ENCODE measurements around the gene NCOR1. TPM values are rescaled to one million over a fixed set of nuclear protein-coding genes. Genes with fewer than 3 reads are reported as not detected.

The NCOR1 gene
- polyA plus RNA-seq, 1 of the 3 experiments (the other 2 are of a cell fraction), result 42.1 TPM

- TF ChIP-seq, protein P1, sequence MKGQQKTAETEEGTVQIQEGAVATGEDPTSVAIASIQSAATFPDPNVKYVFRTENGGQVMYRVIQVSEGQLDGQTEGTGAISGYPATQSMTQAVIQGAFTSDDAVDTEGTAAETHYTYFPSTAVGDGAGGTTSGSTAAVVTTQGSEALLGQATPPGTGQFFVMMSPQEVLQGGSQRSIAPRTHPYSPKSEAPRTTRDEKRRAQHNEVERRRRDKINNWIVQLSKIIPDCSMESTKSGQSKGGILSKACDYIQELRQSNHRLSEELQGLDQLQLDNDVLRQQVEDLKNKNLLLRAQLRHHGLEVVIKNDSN (IDR thresholded peaks at IDR 0.05; ENCODE audit: borderline replicate concordance, low read depth), result no peak
- TF ChIP-seq NRF1 (IDR thresholded peaks at IDR 0.05; ENCODE audit: low read depth, low read length), result no peak
- TF ChIP-seq SIN3A (IDR thresholded peaks at IDR 0.05; ENCODE audit: borderline replicate concordance, low read depth, low read length), result no peak
- TF ChIP-seq, protein P2, sequence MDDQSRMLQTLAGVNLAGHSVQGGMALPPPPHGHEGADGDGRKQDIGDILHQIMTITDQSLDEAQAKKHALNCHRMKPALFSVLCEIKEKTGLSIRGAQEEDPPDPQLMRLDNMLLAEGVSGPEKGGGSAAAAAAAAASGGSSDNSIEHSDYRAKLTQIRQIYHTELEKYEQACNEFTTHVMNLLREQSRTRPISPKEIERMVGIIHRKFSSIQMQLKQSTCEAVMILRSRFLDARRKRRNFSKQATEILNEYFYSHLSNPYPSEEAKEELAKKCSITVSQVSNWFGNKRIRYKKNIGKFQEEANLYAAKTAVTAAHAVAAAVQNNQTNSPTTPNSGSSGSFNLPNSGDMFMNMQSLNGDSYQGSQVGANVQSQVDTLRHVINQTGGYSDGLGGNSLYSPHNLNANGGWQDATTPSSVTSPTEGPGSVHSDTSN (IDR thresholded peaks at IDR 0.05), result no peak
- TF ChIP-seq NFIC (IDR thresholded peaks at IDR 0.05; ENCODE audit: borderline replicate concordance), result no peak
- TF ChIP-seq GATA2 (CRISPR knock-in tag; IDR thresholded peaks at IDR 0.05), result no peak
- no peak for TF ChIP-seq MXI1 (IDR thresholded peaks at IDR 0.05; ENCODE audit: low read depth, low read length)
Measured at GRCh38 chr17:16037636-16038035, 177.7 kb downstream of the NCOR1 start (continued).

DNA sequence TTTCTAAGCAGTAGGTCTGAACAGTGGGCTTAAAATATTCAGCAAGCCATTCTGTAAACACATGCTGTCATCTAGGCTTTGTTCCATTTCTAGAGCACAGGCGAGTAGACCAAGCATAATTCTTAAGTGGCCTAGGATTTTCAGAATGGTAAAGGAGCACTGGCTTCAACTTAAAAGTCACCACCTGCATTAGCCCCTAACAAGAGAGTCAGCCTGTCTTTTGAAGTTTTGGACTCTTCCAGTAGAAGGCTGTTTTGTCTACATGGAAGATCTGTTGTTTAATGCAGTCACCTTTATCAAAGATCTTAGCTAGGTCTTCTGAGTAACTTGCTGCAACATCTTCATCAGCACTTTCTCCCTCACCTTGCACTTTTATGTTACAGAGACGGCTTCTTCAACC, 179.1 kb downstream of the NCOR1 start:
- no peak for DNase-seq
- 90% methylated on average over 2 of the region's 2 CpGs for WGBS (ENCODE audit: low lambda C conversion rate)
- Histone ChIP-seq H3K4me1 (ENCODE audit: control insufficient read depth in 1 of 2, insufficient read depth in 2 of 2, low read depth in 1 of 2, low read length in 1 of 2) (peaks cover 0 to 18% of the 10 kb centered on the region in 2 experiments; a peak in 3 of 4 replicates), H3K36me3 (replicated peaks in 1 of 2; ENCODE audit: control insufficient read depth in 1 of 2, insufficient read depth in 2 of 2, low read length in 1 of 2) (peaks cover 73 to 90% of the 10 kb centered on the region in 2 experiments), H3K4me2 (no peak overlapping the region), H3K79me2 (ENCODE audit: insufficient read depth) (peaks cover 9% of the 10 kb centered on the region; the same call in 1 of the 2 replicates), H3K9ac (no peak overlapping the region), H3K9me2 (no peaks in the 10 kb centered on the region), H4K20me1 (ENCODE audit: insufficient read depth) (no peaks in the 10 kb centered on the region), H3F3A (replicated peaks; ENCODE audit: insufficient read depth) (peaks cover 47% of the 10 kb centered on the region), H3K27me3 (ENCODE audit: insufficient read depth) (no peaks in the 10 kb centered on the region), H3K4me3 (ENCODE audit: low read depth in 2 of 2, low read length in 1 of 2) (no peak overlapping the region), H2AFZ (ENCODE audit: low read depth) (no peak overlapping the region), H3K9me3 (no peaks in the 10 kb centered on the region), H3K27ac (ENCODE audit: low read depth in 2 of 2, low read length in 1 of 2) (no peak overlapping the region)
- POLR2A ChIA-PET, result no interaction called here
- CTCF ChIA-PET, result interaction anchor here (1.5 kb wide), 1 partner anchor 11 kb away, joined by 3 read pairs; no protein-coding TSS in a partner anchor
- TF ChIP-seq NFIC (IDR thresholded peaks at IDR 0.05; ENCODE audit: borderline replicate concordance), result no peak

GRCh38 chr17:16033729-16034349, 181.5 kb downstream of the NCOR1 start:
- ChIA-PET POLR2A (no interaction called here), CTCF (no interaction called here)
- WGBS (ENCODE audit: low lambda C conversion rate), result 93% methylated on average over 7 of the region's 7 CpGs
- no peaks in the 10 kb centered on the region for H4K20me1 ChIP-seq (ENCODE audit: insufficient read depth)
- H3K9ac ChIP-seq, result no peak overlapping the region
- TF ChIP-seq EP300 (IDR thresholded peaks at IDR 0.05; ENCODE audit: borderline replicate concordance in 1 of 2, low read depth in 1 of 2, low read length in 1 of 2), result no peak
- TF ChIP-seq, protein P3, sequence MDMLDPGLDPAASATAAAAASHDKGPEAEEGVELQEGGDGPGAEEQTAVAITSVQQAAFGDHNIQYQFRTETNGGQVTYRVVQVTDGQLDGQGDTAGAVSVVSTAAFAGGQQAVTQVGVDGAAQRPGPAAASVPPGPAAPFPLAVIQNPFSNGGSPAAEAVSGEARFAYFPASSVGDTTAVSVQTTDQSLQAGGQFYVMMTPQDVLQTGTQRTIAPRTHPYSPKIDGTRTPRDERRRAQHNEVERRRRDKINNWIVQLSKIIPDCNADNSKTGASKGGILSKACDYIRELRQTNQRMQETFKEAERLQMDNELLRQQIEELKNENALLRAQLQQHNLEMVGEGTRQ (IDR thresholded peaks at IDR 0.05; ENCODE audit: borderline replicate concordance, low read depth, low read length), result no peak
- TF ChIP-seq, protein P4, sequence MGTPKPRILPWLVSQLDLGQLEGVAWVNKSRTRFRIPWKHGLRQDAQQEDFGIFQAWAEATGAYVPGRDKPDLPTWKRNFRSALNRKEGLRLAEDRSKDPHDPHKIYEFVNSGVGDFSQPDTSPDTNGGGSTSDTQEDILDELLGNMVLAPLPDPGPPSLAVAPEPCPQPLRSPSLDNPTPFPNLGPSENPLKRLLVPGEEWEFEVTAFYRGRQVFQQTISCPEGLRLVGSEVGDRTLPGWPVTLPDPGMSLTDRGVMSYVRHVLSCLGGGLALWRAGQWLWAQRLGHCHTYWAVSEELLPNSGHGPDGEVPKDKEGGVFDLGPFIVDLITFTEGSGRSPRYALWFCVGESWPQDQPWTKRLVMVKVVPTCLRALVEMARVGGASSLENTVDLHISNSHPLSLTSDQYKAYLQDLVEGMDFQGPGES (IDR thresholded peaks at IDR 0.05; ENCODE audit: low read depth, low read length), result no peak
- no peak for TF ChIP-seq MEF2A (IDR thresholded peaks at IDR 0.05; ENCODE audit: borderline replicate concordance, low read depth)
- peaks cover 0 to 29% of the 10 kb centered on the region in 2 experiments; a peak in 2 of 4 replicates for H3K4me1 ChIP-seq (ENCODE audit: control insufficient read depth in 1 of 2, insufficient read depth in 2 of 2, low read depth in 1 of 2, low read length in 1 of 2)
- H3K4me3 ChIP-seq (ENCODE audit: low read depth in 2 of 2, low read length in 1 of 2), result no peak overlapping the region
- no peak overlapping the region for H2AFZ ChIP-seq (ENCODE audit: low read depth)
- no peak overlapping the region for H3K27ac ChIP-seq (ENCODE audit: low read depth in 2 of 2, low read length in 1 of 2)
- H3K27me3 ChIP-seq (ENCODE audit: insufficient read depth), result no peaks in the 10 kb centered on the region
- H3K4me2 ChIP-seq, result no peak overlapping the region
- H3K36me3 ChIP-seq (replicated peaks in 1 of 2; ENCODE audit: control insufficient read depth in 1 of 2, insufficient read depth in 2 of 2, low read length in 1 of 2), result peaks cover 82 to 92% of the 10 kb centered on the region in 2 experiments
- no peaks in the 10 kb centered on the region for H3K9me3 ChIP-seq
- peaks cover 22% of the 10 kb centered on the region; the same call in 1 of the 2 replicates for H3K79me2 ChIP-seq (ENCODE audit: insufficient read depth)
- DNase-seq, result no peak
- no peaks in the 10 kb centered on the region for H3K9me2 ChIP-seq
- H3F3A ChIP-seq (replicated peaks; ENCODE audit: insufficient read depth), result peaks cover 53% of the 10 kb centered on the region
